Measurements from ENCODE around the gene KCNJ9. TPM values are rescaled to one million over a fixed set of nuclear protein-coding genes. Genes with fewer than 3 reads are reported as not detected.

Gene KCNJ9
- total RNA-seq, 2 experiments from 2014 or later = not detected

Other genes starting within 250 kb of the KCNJ9 start
- gene VSIG8, start 218.9 kb upstream of the KCNJ9 start, total RNA-seq = not detected
- gene CFAP45, start 181.4 kb upstream of the KCNJ9 start, total RNA-seq = under 1 TPM; 0.25 to 0.37 TPM
- gene TAGLN2, start 156.0 kb upstream of the KCNJ9 start, total RNA-seq = 100 to 1,000 TPM; 429 to 461 TPM
- not detected for gene IGSF9, start 135.9 kb upstream of the KCNJ9 start, total RNA-seq
- not detected for gene SLAMF9, start 127.3 kb upstream of the KCNJ9 start, total RNA-seq
- 1 to 10 TPM; 5.9 to 6.4 TPM for gene PIGM, start 49.5 kb upstream of the KCNJ9 start, total RNA-seq
- not detected for gene KCNJ10, start 11.4 kb upstream of the KCNJ9 start, total RNA-seq
- gene IGSF8, start 17.1 kb downstream of the KCNJ9 start, total RNA-seq = 10 to 100 TPM; 36.4 to 40.9 TPM
- gene ATP1A2, start 34.2 kb downstream of the KCNJ9 start, total RNA-seq = not detected
- gene ATP1A4, start 70.1 kb downstream of the KCNJ9 start, total RNA-seq = not detected
- gene CASQ1, start 109.0 kb downstream of the KCNJ9 start, total RNA-seq = not detected
- 10 to 100 TPM; 29.3 to 32.5 TPM for gene PEA15, start 123.8 kb downstream of the KCNJ9 start, total RNA-seq
- 100 to 1,000 TPM; 112 to 117 TPM for gene DCAF8, start 181.0 kb downstream of the KCNJ9 start, total RNA-seq
- 10 to 100 TPM; 48.8 to 49.8 TPM for gene PEX19, start 203.6 kb downstream of the KCNJ9 start, total RNA-seq